ENCODE measurements around the gene WWTR1.

DNA sequence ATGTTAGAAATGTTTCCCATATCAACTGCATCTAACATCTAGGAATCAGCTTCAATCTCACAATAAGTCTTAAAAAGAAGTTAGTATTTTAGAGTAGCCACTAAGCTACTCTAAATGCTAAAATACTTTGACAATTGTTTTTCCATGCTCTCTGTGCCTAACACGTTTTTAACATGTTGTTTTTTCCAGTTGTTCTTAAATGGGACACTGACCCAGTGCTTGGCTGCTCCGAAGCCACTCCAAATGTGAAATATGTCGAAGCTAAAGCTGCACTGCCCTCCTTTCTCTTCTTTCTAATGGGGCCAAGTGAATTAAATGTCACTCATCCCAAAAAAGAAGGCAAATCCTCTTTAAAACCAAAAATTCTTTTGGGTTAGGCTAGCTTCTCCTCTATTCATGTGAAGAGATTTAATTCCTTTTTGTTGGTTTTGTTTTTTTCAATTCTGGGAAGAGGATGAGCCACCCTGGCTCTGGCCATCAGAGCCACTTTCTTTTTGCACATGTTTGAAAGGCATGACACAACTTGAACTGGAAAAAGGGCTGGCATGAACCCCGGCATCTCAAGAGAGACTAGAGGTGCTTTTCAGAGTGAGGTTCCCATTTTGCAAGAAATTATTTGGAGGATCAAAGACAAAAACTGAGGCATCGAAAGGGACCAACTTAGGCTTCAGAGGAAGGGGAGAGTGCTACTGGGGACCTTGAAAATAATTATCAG is 73.7 kb downstream of the WWTR1 start:
- TF ChIP-seq, protein P1, sequence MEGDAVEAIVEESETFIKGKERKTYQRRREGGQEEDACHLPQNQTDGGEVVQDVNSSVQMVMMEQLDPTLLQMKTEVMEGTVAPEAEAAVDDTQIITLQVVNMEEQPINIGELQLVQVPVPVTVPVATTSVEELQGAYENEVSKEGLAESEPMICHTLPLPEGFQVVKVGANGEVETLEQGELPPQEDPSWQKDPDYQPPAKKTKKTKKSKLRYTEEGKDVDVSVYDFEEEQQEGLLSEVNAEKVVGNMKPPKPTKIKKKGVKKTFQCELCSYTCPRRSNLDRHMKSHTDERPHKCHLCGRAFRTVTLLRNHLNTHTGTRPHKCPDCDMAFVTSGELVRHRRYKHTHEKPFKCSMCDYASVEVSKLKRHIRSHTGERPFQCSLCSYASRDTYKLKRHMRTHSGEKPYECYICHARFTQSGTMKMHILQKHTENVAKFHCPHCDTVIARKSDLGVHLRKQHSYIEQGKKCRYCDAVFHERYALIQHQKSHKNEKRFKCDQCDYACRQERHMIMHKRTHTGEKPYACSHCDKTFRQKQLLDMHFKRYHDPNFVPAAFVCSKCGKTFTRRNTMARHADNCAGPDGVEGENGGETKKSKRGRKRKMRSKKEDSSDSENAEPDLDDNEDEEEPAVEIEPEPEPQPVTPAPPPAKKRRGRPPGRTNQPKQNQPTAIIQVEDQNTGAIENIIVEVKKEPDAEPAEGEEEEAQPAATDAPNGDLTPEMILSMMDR (IDR thresholded peaks at IDR 0.05), result no peak
- TF ChIP-seq SMAD4 (CRISPR knock-in tag; IDR thresholded peaks at IDR 0.05) (no peak), ZNF121 (CRISPR knock-in tag; IDR thresholded peaks at IDR 0.05) (no peak), SMAD3 (CRISPR knock-in tag; IDR thresholded peaks at IDR 0.05; ENCODE audit: borderline replicate concordance) (no peak), ZNF423 (CRISPR knock-in tag; IDR thresholded peaks at IDR 0.05) (no peak), ESRRA (CRISPR knock-in tag; IDR thresholded peaks at IDR 0.05; ENCODE audit: borderline replicate concordance) (no peak), CREM (CRISPR knock-in tag; IDR thresholded peaks at IDR 0.05) (no peak), ZBTB21 (CRISPR knock-in tag; IDR thresholded peaks at IDR 0.05; ENCODE audit: borderline replicate concordance) (no peak), GABPB1 (CRISPR knock-in tag; IDR thresholded peaks at IDR 0.05) (no peak)
- TF ChIP-seq, protein P2, sequence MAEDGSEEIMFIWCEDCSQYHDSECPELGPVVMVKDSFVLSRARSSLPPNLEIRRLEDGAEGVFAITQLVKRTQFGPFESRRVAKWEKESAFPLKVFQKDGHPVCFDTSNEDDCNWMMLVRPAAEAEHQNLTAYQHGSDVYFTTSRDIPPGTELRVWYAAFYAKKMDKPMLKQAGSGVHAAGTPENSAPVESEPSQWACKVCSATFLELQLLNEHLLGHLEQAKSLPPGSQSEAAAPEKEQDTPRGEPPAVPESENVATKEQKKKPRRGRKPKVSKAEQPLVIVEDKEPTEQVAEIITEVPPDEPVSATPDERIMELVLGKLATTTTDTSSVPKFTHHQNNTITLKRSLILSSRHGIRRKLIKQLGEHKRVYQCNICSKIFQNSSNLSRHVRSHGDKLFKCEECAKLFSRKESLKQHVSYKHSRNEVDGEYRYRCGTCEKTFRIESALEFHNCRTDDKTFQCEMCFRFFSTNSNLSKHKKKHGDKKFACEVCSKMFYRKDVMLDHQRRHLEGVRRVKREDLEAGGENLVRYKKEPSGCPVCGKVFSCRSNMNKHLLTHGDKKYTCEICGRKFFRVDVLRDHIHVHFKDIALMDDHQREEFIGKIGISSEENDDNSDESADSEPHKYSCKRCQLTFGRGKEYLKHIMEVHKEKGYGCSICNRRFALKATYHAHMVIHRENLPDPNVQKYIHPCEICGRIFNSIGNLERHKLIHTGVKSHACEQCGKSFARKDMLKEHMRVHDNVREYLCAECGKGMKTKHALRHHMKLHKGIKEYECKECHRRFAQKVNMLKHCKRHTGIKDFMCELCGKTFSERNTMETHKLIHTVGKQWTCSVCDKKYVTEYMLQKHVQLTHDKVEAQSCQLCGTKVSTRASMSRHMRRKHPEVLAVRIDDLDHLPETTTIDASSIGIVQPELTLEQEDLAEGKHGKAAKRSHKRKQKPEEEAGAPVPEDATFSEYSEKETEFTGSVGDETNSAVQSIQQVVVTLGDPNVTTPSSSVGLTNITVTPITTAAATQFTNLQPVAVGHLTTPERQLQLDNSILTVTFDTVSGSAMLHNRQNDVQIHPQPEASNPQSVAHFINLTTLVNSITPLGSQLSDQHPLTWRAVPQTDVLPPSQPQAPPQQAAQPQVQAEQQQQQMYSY (CRISPR knock-in tag; IDR thresholded peaks at IDR 0.05), result no peak
- TF ChIP-seq, protein P3, sequence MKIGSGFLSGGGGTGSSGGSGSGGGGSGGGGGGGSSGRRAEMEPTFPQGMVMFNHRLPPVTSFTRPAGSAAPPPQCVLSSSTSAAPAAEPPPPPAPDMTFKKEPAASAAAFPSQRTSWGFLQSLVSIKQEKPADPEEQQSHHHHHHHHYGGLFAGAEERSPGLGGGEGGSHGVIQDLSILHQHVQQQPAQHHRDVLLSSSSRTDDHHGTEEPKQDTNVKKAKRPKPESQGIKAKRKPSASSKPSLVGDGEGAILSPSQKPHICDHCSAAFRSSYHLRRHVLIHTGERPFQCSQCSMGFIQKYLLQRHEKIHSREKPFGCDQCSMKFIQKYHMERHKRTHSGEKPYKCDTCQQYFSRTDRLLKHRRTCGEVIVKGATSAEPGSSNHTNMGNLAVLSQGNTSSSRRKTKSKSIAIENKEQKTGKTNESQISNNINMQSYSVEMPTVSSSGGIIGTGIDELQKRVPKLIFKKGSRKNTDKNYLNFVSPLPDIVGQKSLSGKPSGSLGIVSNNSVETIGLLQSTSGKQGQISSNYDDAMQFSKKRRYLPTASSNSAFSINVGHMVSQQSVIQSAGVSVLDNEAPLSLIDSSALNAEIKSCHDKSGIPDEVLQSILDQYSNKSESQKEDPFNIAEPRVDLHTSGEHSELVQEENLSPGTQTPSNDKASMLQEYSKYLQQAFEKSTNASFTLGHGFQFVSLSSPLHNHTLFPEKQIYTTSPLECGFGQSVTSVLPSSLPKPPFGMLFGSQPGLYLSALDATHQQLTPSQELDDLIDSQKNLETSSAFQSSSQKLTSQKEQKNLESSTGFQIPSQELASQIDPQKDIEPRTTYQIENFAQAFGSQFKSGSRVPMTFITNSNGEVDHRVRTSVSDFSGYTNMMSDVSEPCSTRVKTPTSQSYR (CRISPR knock-in tag; IDR thresholded peaks at IDR 0.05), result no peak
- TF ChIP-seq, protein P4, sequence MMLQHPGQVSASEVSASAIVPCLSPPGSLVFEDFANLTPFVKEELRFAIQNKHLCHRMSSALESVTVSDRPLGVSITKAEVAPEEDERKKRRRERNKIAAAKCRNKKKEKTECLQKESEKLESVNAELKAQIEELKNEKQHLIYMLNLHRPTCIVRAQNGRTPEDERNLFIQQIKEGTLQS (CRISPR knock-in tag; conservative IDR thresholded peaks at IDR 0.05), result no peak
- TF ChIP-seq, protein P5, sequence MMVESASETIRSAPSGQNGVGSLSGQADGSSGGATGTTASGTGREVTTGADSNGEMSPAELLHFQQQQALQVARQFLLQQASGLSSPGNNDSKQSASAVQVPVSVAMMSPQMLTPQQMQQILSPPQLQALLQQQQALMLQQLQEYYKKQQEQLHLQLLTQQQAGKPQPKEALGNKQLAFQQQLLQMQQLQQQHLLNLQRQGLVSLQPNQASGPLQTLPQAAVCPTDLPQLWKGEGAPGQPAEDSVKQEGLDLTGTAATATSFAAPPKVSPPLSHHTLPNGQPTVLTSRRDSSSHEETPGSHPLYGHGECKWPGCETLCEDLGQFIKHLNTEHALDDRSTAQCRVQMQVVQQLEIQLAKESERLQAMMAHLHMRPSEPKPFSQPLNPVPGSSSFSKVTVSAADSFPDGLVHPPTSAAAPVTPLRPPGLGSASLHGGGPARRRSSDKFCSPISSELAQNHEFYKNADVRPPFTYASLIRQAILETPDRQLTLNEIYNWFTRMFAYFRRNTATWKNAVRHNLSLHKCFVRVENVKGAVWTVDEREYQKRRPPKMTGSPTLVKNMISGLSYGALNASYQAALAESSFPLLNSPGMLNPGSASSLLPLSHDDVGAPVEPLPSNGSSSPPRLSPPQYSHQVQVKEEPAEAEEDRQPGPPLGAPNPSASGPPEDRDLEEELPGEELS (CRISPR knock-in tag; IDR thresholded peaks at IDR 0.05), result no peak
- TF ChIP-seq, protein P6, sequence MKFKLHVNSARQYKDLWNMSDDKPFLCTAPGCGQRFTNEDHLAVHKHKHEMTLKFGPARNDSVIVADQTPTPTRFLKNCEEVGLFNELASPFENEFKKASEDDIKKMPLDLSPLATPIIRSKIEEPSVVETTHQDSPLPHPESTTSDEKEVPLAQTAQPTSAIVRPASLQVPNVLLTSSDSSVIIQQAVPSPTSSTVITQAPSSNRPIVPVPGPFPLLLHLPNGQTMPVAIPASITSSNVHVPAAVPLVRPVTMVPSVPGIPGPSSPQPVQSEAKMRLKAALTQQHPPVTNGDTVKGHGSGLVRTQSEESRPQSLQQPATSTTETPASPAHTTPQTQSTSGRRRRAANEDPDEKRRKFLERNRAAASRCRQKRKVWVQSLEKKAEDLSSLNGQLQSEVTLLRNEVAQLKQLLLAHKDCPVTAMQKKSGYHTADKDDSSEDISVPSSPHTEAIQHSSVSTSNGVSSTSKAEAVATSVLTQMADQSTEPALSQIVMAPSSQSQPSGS (CRISPR knock-in tag; IDR thresholded peaks at IDR 0.05; ENCODE audit: borderline replicate concordance, low read depth), result no peak

All from WTC11 (cell line).